ENCODE results near the gene MACROD2. TPM values are rescaled to one million over a fixed set of nuclear protein-coding genes. Genes with fewer than 3 reads are reported as not detected.

The MACROD2 gene
- polyA plus RNA-seq, 1 donor from 2014 or later = 23.2 TPM

DNA sequence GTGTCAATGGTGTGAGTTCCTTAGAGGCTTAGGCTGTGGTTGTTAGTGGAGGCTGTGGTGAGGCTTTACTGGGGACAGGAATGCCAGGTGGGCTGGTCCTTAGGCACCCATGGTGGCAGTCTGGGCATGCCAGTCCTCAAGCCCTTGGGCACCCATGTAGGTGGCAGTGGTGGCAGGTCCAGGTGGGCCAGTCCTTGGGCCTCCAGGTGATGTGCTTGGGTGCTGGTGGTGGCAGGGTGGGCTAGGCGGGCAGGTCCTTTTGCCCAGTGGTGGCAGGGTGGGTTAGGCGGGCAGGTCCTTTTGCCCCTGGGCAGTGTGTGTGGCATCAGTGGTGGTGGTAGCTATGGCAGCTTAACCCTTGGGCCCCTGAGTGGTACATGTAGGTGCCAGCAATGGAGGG is 208.3 kb downstream of the MACROD2 start:
- no peaks in the 10 kb centered on the region for H3K79me2 ChIP-seq (replicated peaks; ENCODE audit: insufficient read depth, low read length)

GRCh38 chr20:14207591-14207990 is 212.3 kb downstream of the MACROD2 start:
- H3K27ac ChIP-seq (ENCODE audit: low read length) = no peak overlapping the region
- H2AFZ ChIP-seq (ENCODE audit: low read depth, low read length) = no peak overlapping the region
- no peaks in the 10 kb centered on the region for H3K79me2 ChIP-seq (replicated peaks; ENCODE audit: insufficient read depth, low read length)
- no peaks in the 10 kb centered on the region for H3K9me3 ChIP-seq (ENCODE audit: low read length)
- no peak overlapping the region for H3K9ac ChIP-seq (ENCODE audit: low read length)
- no peaks in the 10 kb centered on the region for H3K27me3 ChIP-seq (ENCODE audit: insufficient read depth, low read depth, low read length)
- no peaks in the 10 kb centered on the region for H3K36me3 ChIP-seq (ENCODE audit: insufficient read depth, low read length)
- no peak overlapping the region for H3K4me3 ChIP-seq (ENCODE audit: low read length)
- no peaks in the 10 kb centered on the region for H3F3A ChIP-seq (ENCODE audit: insufficient read depth, low read length, poor library complexity, severe bottlenecking)
- no peaks in the 10 kb centered on the region for H3K9me2 ChIP-seq (ENCODE audit: insufficient read depth, low read length)
- no peak overlapping the region for H3K4me2 ChIP-seq (ENCODE audit: low read length)
- no peak for TF ChIP-seq EP300 (conservative IDR thresholded peaks at IDR 0.05; ENCODE audit: poor library complexity, severe bottlenecking)
- TF ChIP-seq MXI1 (conservative IDR thresholded peaks at IDR 0.05; ENCODE audit: poor library complexity, severe bottlenecking) = no peak
- no peak for TF ChIP-seq CTCF (IDR thresholded peaks at IDR 0.05; ENCODE audit: poor library complexity, severe bottlenecking)
- no peak for TF ChIP-seq POLR2AphosphoS5 (IDR thresholded peaks at IDR 0.05)
- no peak for TF ChIP-seq REST (IDR thresholded peaks at IDR 0.05; ENCODE audit: borderline replicate concordance)
- TF ChIP-seq SMC3 (conservative IDR thresholded peaks at IDR 0.05; ENCODE audit: poor library complexity) = no peak
- TF ChIP-seq RAD21 (conservative IDR thresholded peaks at IDR 0.05) = no peak
- no peak for TF ChIP-seq TAF1 (IDR thresholded peaks at IDR 0.05; ENCODE audit: low read depth)
- TF ChIP-seq EZH2 (IDR thresholded peaks at IDR 0.05; ENCODE audit: borderline replicate concordance, insufficient read depth, low read length, poor library complexity, severe bottlenecking) = no peak
- no peaks in the 10 kb centered on the region for H4K20me1 ChIP-seq (ENCODE audit: insufficient read depth)

More for the DNA sequence above, 208.3 kb downstream of the MACROD2 start:
- H3K9ac ChIP-seq (ENCODE audit: low read length) = no peak overlapping the region
- H3K4me3 ChIP-seq (ENCODE audit: low read length) = no peak overlapping the region
- no peaks in the 10 kb centered on the region for H4K20me1 ChIP-seq (ENCODE audit: insufficient read depth)
- H2AFZ ChIP-seq (ENCODE audit: low read depth, low read length) = no peak overlapping the region
- H3K27me3 ChIP-seq (ENCODE audit: insufficient read depth, low read depth, low read length) = no peaks in the 10 kb centered on the region
- TF ChIP-seq SMC3 (conservative IDR thresholded peaks at IDR 0.05; ENCODE audit: poor library complexity) = no peak
- H3K9me3 ChIP-seq (ENCODE audit: low read length) = no peaks in the 10 kb centered on the region
- H3K4me2 ChIP-seq (ENCODE audit: low read length) = no peak overlapping the region
- no peaks in the 10 kb centered on the region for H3K36me3 ChIP-seq (ENCODE audit: insufficient read depth, low read length)
- H3K9me2 ChIP-seq (ENCODE audit: insufficient read depth, low read length) = no peaks in the 10 kb centered on the region
- no peak overlapping the region for H3K27ac ChIP-seq (ENCODE audit: low read length)
- H3F3A ChIP-seq (ENCODE audit: insufficient read depth, low read length, poor library complexity, severe bottlenecking) = no peaks in the 10 kb centered on the region

DNA sequence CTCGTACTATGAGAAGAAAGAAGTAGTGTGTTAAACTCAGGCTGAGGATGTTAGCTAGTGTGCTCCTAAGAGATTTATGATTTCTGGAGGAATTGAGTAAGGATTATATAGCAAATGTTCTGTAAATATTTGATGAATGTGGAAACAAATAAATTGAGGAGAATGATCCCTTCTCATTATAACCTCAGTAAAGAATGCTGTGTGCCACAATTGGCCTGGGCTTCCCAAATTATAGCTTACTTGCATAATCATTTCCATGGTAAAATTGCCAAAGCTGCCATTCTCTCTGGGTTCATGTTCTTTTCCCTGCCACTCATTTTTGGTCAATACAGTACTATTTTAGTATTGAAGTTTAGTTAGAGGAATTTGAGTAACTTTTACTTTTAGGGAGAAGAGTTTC is 213.6 kb downstream of the MACROD2 start:
- TF ChIP-seq REST (IDR thresholded peaks at IDR 0.05; ENCODE audit: borderline replicate concordance) (no peak), TAF1 (IDR thresholded peaks at IDR 0.05; ENCODE audit: low read depth) (no peak), SMC3 (conservative IDR thresholded peaks at IDR 0.05; ENCODE audit: poor library complexity) (no peak), MXI1 (conservative IDR thresholded peaks at IDR 0.05; ENCODE audit: poor library complexity, severe bottlenecking) (no peak), EZH2 (IDR thresholded peaks at IDR 0.05; ENCODE audit: borderline replicate concordance, insufficient read depth, low read length, poor library complexity, severe bottlenecking) (no peak), CTCF (IDR thresholded peaks at IDR 0.05; ENCODE audit: poor library complexity, severe bottlenecking) (no peak), POLR2AphosphoS5 (IDR thresholded peaks at IDR 0.05) (no peak), EP300 (conservative IDR thresholded peaks at IDR 0.05; ENCODE audit: poor library complexity, severe bottlenecking) (no peak), RAD21 (conservative IDR thresholded peaks at IDR 0.05) (no peak)
- no peaks in the 10 kb centered on the region for H3K36me3 ChIP-seq (ENCODE audit: insufficient read depth, low read length)
- no peaks in the 10 kb centered on the region for H3K79me2 ChIP-seq (replicated peaks; ENCODE audit: insufficient read depth, low read length)
- H3K9me2 ChIP-seq (ENCODE audit: insufficient read depth, low read length) = no peaks in the 10 kb centered on the region
- H3K9ac ChIP-seq (ENCODE audit: low read length) = no peak overlapping the region
- H3K9me3 ChIP-seq (ENCODE audit: low read length) = no peaks in the 10 kb centered on the region
- H2AFZ ChIP-seq (ENCODE audit: low read depth, low read length) = no peak overlapping the region
- no peak overlapping the region for H3K4me3 ChIP-seq (ENCODE audit: low read length)
- no peaks in the 10 kb centered on the region for H4K20me1 ChIP-seq (ENCODE audit: insufficient read depth)
- no peak overlapping the region for H3K4me2 ChIP-seq (ENCODE audit: low read length)
- H3F3A ChIP-seq (ENCODE audit: insufficient read depth, low read length, poor library complexity, severe bottlenecking) = no peaks in the 10 kb centered on the region
- H3K27ac ChIP-seq (ENCODE audit: low read length) = no peak overlapping the region
- no peaks in the 10 kb centered on the region for H3K27me3 ChIP-seq (ENCODE audit: insufficient read depth, low read depth, low read length)
